Thoracic aorta (tissue), 2 donors: ENCODE measurements around the gene NME8. TPM values are rescaled to one million over a fixed set of nuclear protein-coding genes. Genes with fewer than 3 reads are reported as not detected.

Source experiments
- ATAC-seq: fragments of 150-250 bp; one replicate; pipeline ENCODE4 v1.8.0; 2017; ENCODE audit warnings: low read depth; ENCODE audit not compliant: insufficient number of reproducible peaks, low FRiP score
- DNase-seq: peaks from one replicate; pipeline ENCODE4 v3.0.0-alpha.2; 2020; ENCODE audit warnings: low spot score
- H3K27ac ChIP-seq, 2 donors: fragments of 200-600 bp; sonication (generic); 1 replicate in 1 of 2; 2 replicates in 1 of 2; pipeline ENCODE4 v1.5.1; 2016; ENCODE audit warnings: mild to moderate bottlenecking in 2 of 2, moderate library complexity in 2 of 2
- H3K27me3 ChIP-seq: fragments of 200-600 bp; sonication (generic); replicated peaks from 2 replicates; pipeline ENCODE4 v1.6.0; 2016; ENCODE audit warnings: mild to moderate bottlenecking; ENCODE audit not compliant: insufficient read depth
- H3K36me3 ChIP-seq: fragments of 200-600 bp; sonication (generic); one replicate; pipeline ENCODE4 v1.5.1; 2016
- H3K4me1 ChIP-seq, 2 donors: fragments of 200-600 bp; sonication (generic); 1 replicate in 1 of 2; 2 replicates in 1 of 2; pipeline versions ENCODE4 v1.5.1 to v1.6.0; 2016; ENCODE audit warnings: low read depth in 2 of 2, mild to moderate bottlenecking in 1 of 2; ENCODE audit not compliant: control insufficient read depth in 1 of 2
- H3K4me3 ChIP-seq: fragments of 200-600 bp; sonication (generic); 2 replicates; pipeline ENCODE4 v1.5.1; 2016; ENCODE audit warnings: mild to moderate bottlenecking
- H3K9me3 ChIP-seq: fragments of 200-600 bp; sonication (generic); 2 replicates; pipeline ENCODE4 v1.5.1; 2016
- total RNA-seq, 2 donors: library from RNA; depleted of rRNA; stranded (reverse); fragments of >200 nt; gene quantifications; one replicate each; pipeline versions ENCODE4 v1.1.0 to v1.2.3, GENCODE V29; 2016
- TF ChIP-seq, protein P1 (sequence below): fragments of 200-600 bp; sonication (generic); IDR thresholded peaks from one replicate; pipeline ENCODE4 v1.5.1; 2019; ENCODE audit warnings: antibody characterized with exemption

The NME8 gene
- total RNA-seq, 2 donors from 2014 or later: not detected

- no peaks in the 10 kb centered on the region for H3K27me3 ChIP-seq
- TF ChIP-seq, protein P1, sequence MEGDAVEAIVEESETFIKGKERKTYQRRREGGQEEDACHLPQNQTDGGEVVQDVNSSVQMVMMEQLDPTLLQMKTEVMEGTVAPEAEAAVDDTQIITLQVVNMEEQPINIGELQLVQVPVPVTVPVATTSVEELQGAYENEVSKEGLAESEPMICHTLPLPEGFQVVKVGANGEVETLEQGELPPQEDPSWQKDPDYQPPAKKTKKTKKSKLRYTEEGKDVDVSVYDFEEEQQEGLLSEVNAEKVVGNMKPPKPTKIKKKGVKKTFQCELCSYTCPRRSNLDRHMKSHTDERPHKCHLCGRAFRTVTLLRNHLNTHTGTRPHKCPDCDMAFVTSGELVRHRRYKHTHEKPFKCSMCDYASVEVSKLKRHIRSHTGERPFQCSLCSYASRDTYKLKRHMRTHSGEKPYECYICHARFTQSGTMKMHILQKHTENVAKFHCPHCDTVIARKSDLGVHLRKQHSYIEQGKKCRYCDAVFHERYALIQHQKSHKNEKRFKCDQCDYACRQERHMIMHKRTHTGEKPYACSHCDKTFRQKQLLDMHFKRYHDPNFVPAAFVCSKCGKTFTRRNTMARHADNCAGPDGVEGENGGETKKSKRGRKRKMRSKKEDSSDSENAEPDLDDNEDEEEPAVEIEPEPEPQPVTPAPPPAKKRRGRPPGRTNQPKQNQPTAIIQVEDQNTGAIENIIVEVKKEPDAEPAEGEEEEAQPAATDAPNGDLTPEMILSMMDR: no peak
- peaks cover 4% of the 10 kb centered on the region for H3K36me3 ChIP-seq
- no peak overlapping the region for H3K27ac ChIP-seq
- peaks cover 4 to 8% of the 10 kb centered on the region in 2 donors for H3K4me1 ChIP-seq
- ATAC-seq: no peak
- no peak overlapping the region for H3K4me3 ChIP-seq
- no peaks in the 10 kb centered on the region for H3K9me3 ChIP-seq
- DNase-seq: no peak
These were observed 99.5 kb downstream of the NME8 start for GRCh38 chr7:37947941-37948210.

Other genes starting within 250 kb of the NME8 start
- 1 to 10 TPM in 1 of 2 donors, not detected in 1; 2.0 TPM for gene GPR141, start 164.8 kb upstream of the NME8 start, total RNA-seq
- gene SFRP4, start 68.2 kb downstream of the NME8 start, total RNA-seq: 10 to 100 TPM; 53.3 to 81.6 TPM
- 10 to 100 TPM; 59.3 to 98.8 TPM for gene EPDR1, start 72.0 kb downstream of the NME8 start, total RNA-seq